Kidney (tissue), 14 donors: ENCODE results near the gene DHX40. TPM values are rescaled to one million over a fixed set of nuclear protein-coding genes. Genes with fewer than 3 reads are reported as not detected.

ENCODE experiments used
- DNase-seq, 5 donors: peaks; one replicate each; pipeline ENCODE4 v3.0.0-alpha.2; 2013 to 2020
- FAIRE-seq: peaks from 2 replicates; lab custom pipeline; 2012; peaks lifted over from hg19 to GRCh38; lab: Jason Lieb, UNC
- H3K27ac ChIP-seq, 2 donors: one replicate each; pipeline ENCODE4 v1.7.0; 2013; ENCODE audit warnings: low read depth in 2 of 2, low read length in 2 of 2, inconsistent platforms in 1 of 2
- H3K27me3 ChIP-seq: one replicate; pipeline ENCODE4 v1.7.1; 2013; ENCODE audit warnings: low read length, inconsistent platforms; ENCODE audit not compliant: control insufficient read depth, insufficient read depth
- H3K36me3 ChIP-seq, 3 donors: one replicate each; pipeline versions ENCODE4 v1.7.0 to v1.7.1; 2013; ENCODE audit warnings: low read length in 3 of 3, control low read depth in 1 of 3, inconsistent platforms in 1 of 3; ENCODE audit not compliant: insufficient read depth in 3 of 3, control insufficient read depth in 2 of 3
- H3K4me1 ChIP-seq, 3 donors: one replicate each; pipeline versions ENCODE4 v1.7.0 to v1.7.1; 2013; ENCODE audit warnings: low read length in 3 of 3, inconsistent platforms in 1 of 3, low read depth in 1 of 3; ENCODE audit not compliant: control insufficient read depth in 2 of 3, insufficient read depth in 2 of 3
- H3K4me3 ChIP-seq, 3 donors: one replicate each; pipeline versions ENCODE4 v1.7.0 to v1.8.1; 2013; ENCODE audit warnings: low read length in 3 of 3, control low read depth in 1 of 3, inconsistent platforms in 1 of 3
- H3K9ac ChIP-seq, 3 donors: one replicate each; pipeline versions ENCODE4 v1.7.0 to v1.7.1; 2013; ENCODE audit warnings: low read length in 3 of 3, control low read depth in 1 of 3, inconsistent platforms in 1 of 3
- H3K9me3 ChIP-seq, 3 donors: one replicate each; pipeline versions ENCODE4 v1.7.0 to v1.7.1; 2013; ENCODE audit warnings: low read length in 3 of 3, control low read depth in 1 of 3, inconsistent platforms in 1 of 3; ENCODE audit not compliant: control insufficient read depth in 2 of 3, insufficient read depth in 1 of 3
- CTCF ChIP-seq: IDR thresholded peaks from 3 replicates; pipeline ENCODE4 v1.5.1; 2012; ENCODE audit warnings: mild to moderate bottlenecking, moderate library complexity, borderline replicate concordance; ENCODE audit not compliant: insufficient read depth; ENCODE audit errors: extremely low read depth
- intact Hi-C: fragments of 100-400 bp; cut with DNase I; formaldehyde crosslinking; loops from one replicate; pipeline ENCODE4 v1.11.1; 2022
- polyA plus RNA-seq: library from polyadenylated mRNA; stranded (reverse); fragments of 350-450 nt; fragmentation: Illumina TruSeq; extraction: RNeasy Lipid Tissue Mini Kit (QIAGEN cat#74804); gene quantifications from one replicate; pipeline ENCODE4 v1.2.3, GENCODE V29; 2014; ENCODE audit warnings: low read depth, low replicate concordance; ENCODE audit not compliant: insufficient read depth
- total RNA-seq: library from RNA; stranded (reverse); fragmentation: NEBNext Ultra II Directional; extraction: Animal tissue kit (Norgen Biotek cat#: 25700); gene quantifications from one replicate; pipeline ENCODE4 v1.2.1, GENCODE V29; 2021
- donor health status: control.
- donor health status: control.
- donor health status: control.
- donor health status: control.
- donor health status: control.
- donor health status: DM: yes; HTN: yes; CAD: no.
- donor health status: Normal renal cell carcinoma (clear cell type).

Gene DHX40
- total and polyA plus RNA-seq, 2 donors from 2014 or later, result 23.8 to 41.4 TPM

GRCh38 chr17:59647288-59647687, 81.9 kb downstream of the DHX40 start:
- no peak overlapping the region for H3K4me3 ChIP-seq
- peaks cover 0 to 4% (median 0%) of the 10 kb centered on the region in 3 donors for H3K9me3 ChIP-seq
- no peak for DNase-seq
- no peak overlapping the region for H3K27ac ChIP-seq
- no peak for FAIRE-seq
- no peak overlapping the region for H3K9ac ChIP-seq
- intact Hi-C loops, result no loop called here
- no peak for TF ChIP-seq CTCF
- peaks cover 0 to 24% (median 5%) of the 10 kb centered on the region in 3 donors for H3K4me1 ChIP-seq
- no peaks in the 10 kb centered on the region for H3K27me3 ChIP-seq
- H3K36me3 ChIP-seq, result peaks cover 14 to 49% (median 18%) of the 10 kb centered on the region in 3 donors

- FAIRE-seq (no peak), DNase-seq (no peak)
- Histone ChIP-seq H3K27ac (no peak overlapping the region), H3K4me3 (no peak overlapping the region), H3K4me1 (peaks cover 0 to 5% (median 0%) of the 10 kb centered on the region in 3 donors), H3K9me3 (peaks cover 0 to 7% (median 0%) of the 10 kb centered on the region in 3 donors), H3K9ac (no peak overlapping the region), H3K27me3 (no peaks in the 10 kb centered on the region), H3K36me3 (peaks cover 17 to 60% (median 22%) of the 10 kb centered on the region in 3 donors)
- intact Hi-C loops, result no loop called here
- TF ChIP-seq CTCF, result no peak
Observed at GRCh38 chr17:59649886-59650285, 84.5 kb downstream of the DHX40 start.

GRCh38 chr17:59650642-59651041, 85.2 kb downstream of the DHX40 start:
- no peak for TF ChIP-seq CTCF
- intact Hi-C loops, result no loop called here
- H3K4me1 ChIP-seq, result no peaks in the 10 kb centered on the region
- H3K27ac ChIP-seq, result no peak overlapping the region
- peaks cover 0 to 7% (median 0%) of the 10 kb centered on the region in 3 donors for H3K9me3 ChIP-seq
- DNase-seq (no peak), FAIRE-seq (no peak)
- H3K4me3 ChIP-seq, result no peak overlapping the region
- H3K27me3 ChIP-seq, result no peaks in the 10 kb centered on the region
- H3K9ac ChIP-seq, result no peak overlapping the region
- peaks cover 17 to 62% (median 22%) of the 10 kb centered on the region in 3 donors for H3K36me3 ChIP-seq

GRCh38 chr17:59651346-59651745, 85.9 kb downstream of the DHX40 start:
- no peak for TF ChIP-seq CTCF
- Histone ChIP-seq H3K9me3 (peaks cover 0 to 7% (median 0%) of the 10 kb centered on the region in 3 donors), H3K27me3 (no peaks in the 10 kb centered on the region), H3K36me3 (peaks cover 17 to 69% (median 24%) of the 10 kb centered on the region in 3 donors), H3K4me3 (no peak overlapping the region), H3K9ac (no peak overlapping the region), H3K27ac (no peak overlapping the region), H3K4me1 (no peaks in the 10 kb centered on the region)
- FAIRE-seq (no peak), DNase-seq (no peak)
- intact Hi-C loops, result no loop called here
